ENCODE data around the gene TMEM167A. TPM values are rescaled to one million over a fixed set of nuclear protein-coding genes. Genes with fewer than 3 reads are reported as not detected.

Gene TMEM167A
- total and polyA plus RNA-seq, 2 of the 8 experiments (the other 6 are each of a cell fraction or from before 2014, with no cell fraction given) = 50.6 to 178 TPM

- no peak overlapping the region for H3K4me3 ChIP-seq (ENCODE audit: extremely low read depth in 1 of 4, insufficient read depth in 2 of 4, low read depth in 3 of 4, low read length in 4 of 4)
- H2AFZ ChIP-seq (ENCODE audit: low read length) = no peak overlapping the region
- H2BK20ac ChIP-seq (ENCODE audit: low read length) = no peak overlapping the region
- H3K4me2 ChIP-seq (ENCODE audit: insufficient read depth in 1 of 2, low read depth in 2 of 2, low read length in 2 of 2) = no peak overlapping the region
- no peak overlapping the region for H3K14ac ChIP-seq (ENCODE audit: insufficient read length)
- DNase-seq (ENCODE audit: low read depth in 1 of 2, low spot score in 2 of 2) (no peak), FAIRE-seq (no peak)
- no peak overlapping the region for H4K8ac ChIP-seq (ENCODE audit: extremely low read depth, insufficient read depth, low read length)
- H3K9ac ChIP-seq (replicated peaks in 1 of 4; ENCODE audit: extremely low read depth in 1 of 4, low read depth in 3 of 4, low read length in 3 of 4) = no peak overlapping the region
- H3K18ac ChIP-seq (ENCODE audit: extremely low read depth, low read length) = no peak overlapping the region
- H2BK120ac ChIP-seq (replicated peaks; ENCODE audit: low read depth, low read length) = no peak overlapping the region
- H2BK5ac ChIP-seq (ENCODE audit: low read depth, low read length) = no peak overlapping the region
- peaks cover 0 to 9% of the 10 kb centered on the region in 2 experiments; a peak in 2 of 4 replicates for H3K9me3 ChIP-seq (ENCODE audit: insufficient read depth in 2 of 2, low read depth in 1 of 2, low read length in 1 of 2)
- no peak overlapping the region for H4K5ac ChIP-seq (ENCODE audit: insufficient read length, low read depth, low read length)
- no peak overlapping the region for H3K23ac ChIP-seq (ENCODE audit: insufficient read length)
- no peaks in the 10 kb centered on the region; the same call in 1 of the 2 replicates for H3K23me2 ChIP-seq (ENCODE audit: low read depth, low read length)
- H4K20me1 ChIP-seq (replicated peaks in 1 of 2; ENCODE audit: control insufficient read depth in 1 of 2, insufficient read depth in 2 of 2, low read length in 2 of 2) = no peaks in the 10 kb centered on the region
- CTCF ChIA-PET (ENCODE audit: partially characterized antibody) = interaction anchor here (0.6 kb wide), 1 partner anchor 752 kb away, joined by 3 read pairs; no protein-coding TSS in a partner anchor
- no peak overlapping the region for H3K27ac ChIP-seq (ENCODE audit: low read depth, low read length)
- peaks cover 0 to 3% (median 0%) of the 10 kb centered on the region in 4 experiments; a peak in 1 of 7 replicates for H3K4me1 ChIP-seq (replicated peaks in 1 of 4; ENCODE audit: control insufficient read depth in 3 of 4, insufficient read depth in 4 of 4, low read length in 3 of 4)
- H3K36me3 ChIP-seq (ENCODE audit: control insufficient read depth in 2 of 4, insufficient read depth in 4 of 4, low read length in 3 of 4) = peaks cover 0 to 6% (median 0%) of the 10 kb centered on the region in 4 experiments; a peak in 2 of 8 replicates
- no peak overlapping the region for H3K4ac ChIP-seq (replicated peaks; ENCODE audit: insufficient read length, low read depth, low read length)
- H4K91ac ChIP-seq (replicated peaks; ENCODE audit: insufficient read length, low read length) = no peak overlapping the region
- no peaks in the 10 kb centered on the region for H3K79me1 ChIP-seq (ENCODE audit: low read depth, low read length)
- no peak overlapping the region for H2AK5ac ChIP-seq (ENCODE audit: low read depth, low read length)
- H3K27me3 ChIP-seq (replicated peaks in 1 of 4; ENCODE audit: control insufficient read depth in 3 of 4, extremely low read depth in 1 of 4, insufficient read depth in 3 of 4, low read length in 3 of 4) = no peaks in the 10 kb centered on the region
- H2BK15ac ChIP-seq (ENCODE audit: low read length) = no peak overlapping the region
- 97% methylated on average over 3 of the region's 3 CpGs; no CpG with 5 or more reads in 1 of the 2 experiments for WGBS, 2 experiments (ENCODE audit: extremely low coverage in 1 of 2, insufficient coverage in 1 of 2, insufficient read length in 1 of 2, insufficient replicate concordance in 2 of 2, low coverage in 1 of 2, low lambda C conversion rate in 2 of 2, missing lambda C conversion rate in 1 of 2)
- no peak overlapping the region for H2BK12ac ChIP-seq (ENCODE audit: low read depth, low read length)
- no peak overlapping the region for H3K56ac ChIP-seq (replicated peaks; ENCODE audit: insufficient read length, low read depth, low read length)
- POLR2A ChIA-PET (ENCODE audit: partially characterized antibody) = interaction anchor here (1.1 to 2.4 kb wide), 2 partner anchors 17 to 18 kb away, joined by 3 to 8 read pairs; partner anchors contain the start of genes TMEM167A and XRCC4
- H3K79me2 ChIP-seq (ENCODE audit: control insufficient read depth in 1 of 2, insufficient read depth in 2 of 2, low read length in 2 of 2) = no peaks in the 10 kb centered on the region
- no peak for TF ChIP-seq POLR2A (IDR thresholded peaks at IDR 0.05; ENCODE audit: control extremely low read depth in 1 of 2, low read depth in 2 of 2, low read length in 2 of 2)
- no peak for TF ChIP-seq NANOG (IDR thresholded peaks at IDR 0.05; ENCODE audit: insufficient read depth, low read depth, low read length, poor library complexity, severe bottlenecking)
- TF ChIP-seq BACH1 (IDR thresholded peaks at IDR 0.05; ENCODE audit: low read length) = no peak
- TF ChIP-seq POU5F1 (IDR thresholded peaks at IDR 0.05; ENCODE audit: low read depth, low read length) = no peak
These were observed 18.2 kb upstream of the TMEM167A start for GRCh38 chr5:83095163-83095956.

Data from H1 (cell line).